ENCODE data around the gene TECR. TPM values are rescaled to one million over a fixed set of nuclear protein-coding genes. Genes with fewer than 3 reads are reported as not detected.

TECR gene
- total RNA-seq, 4 donors from 2014 or later: 4.6 to 68.2 (median 33.9) TPM

DNA sequence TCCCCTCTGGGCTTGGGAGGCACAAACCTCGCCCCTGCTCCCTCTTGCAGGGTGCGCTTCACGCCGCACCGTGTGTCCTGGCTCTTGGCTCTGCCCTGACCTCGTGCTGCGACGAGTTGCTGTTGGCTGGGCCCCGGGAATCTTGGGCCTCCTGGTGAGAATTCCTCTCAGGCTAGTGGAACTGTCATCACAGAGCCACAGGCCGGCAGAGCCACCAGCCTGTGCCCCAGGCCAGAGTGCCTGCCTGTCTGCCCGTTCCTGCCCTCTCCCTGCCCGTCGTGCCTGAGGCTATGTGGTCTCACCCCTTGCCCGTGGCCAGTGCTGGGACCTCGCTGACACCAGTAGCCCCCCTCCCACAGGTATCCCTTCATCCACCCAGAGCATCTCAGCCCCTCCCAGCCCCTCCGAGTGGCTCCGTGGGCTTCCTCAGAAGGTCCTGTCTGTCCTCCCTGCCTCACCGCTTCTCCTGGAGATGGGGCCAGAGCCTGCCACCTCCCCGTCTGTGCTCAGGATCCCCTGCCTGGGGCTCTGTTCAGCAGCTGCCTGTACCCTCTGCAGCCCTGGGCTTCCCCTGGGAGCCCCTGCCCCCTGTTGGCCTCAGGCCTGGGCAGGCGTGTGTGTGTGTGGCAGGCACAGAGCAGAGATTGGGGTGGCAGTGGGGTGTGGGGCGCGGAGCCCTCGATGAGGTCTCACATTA, 29.1 kb downstream of the TECR start:
- Histone ChIP-seq H3K4me3 (no peak overlapping the region), H3K27me3 (no peaks in the 10 kb centered on the region), H3K36me3 (no peaks in the 10 kb centered on the region), H3K27ac (no peak overlapping the region), H3K9me3 (no peaks in the 10 kb centered on the region), H3K4me1 (peaks cover 0 to 11% of the 10 kb centered on the region in 2 donors)
- no peak for TF ChIP-seq POLR2A (IDR thresholded peaks at IDR 0.05)
- TF ChIP-seq, protein P1, sequence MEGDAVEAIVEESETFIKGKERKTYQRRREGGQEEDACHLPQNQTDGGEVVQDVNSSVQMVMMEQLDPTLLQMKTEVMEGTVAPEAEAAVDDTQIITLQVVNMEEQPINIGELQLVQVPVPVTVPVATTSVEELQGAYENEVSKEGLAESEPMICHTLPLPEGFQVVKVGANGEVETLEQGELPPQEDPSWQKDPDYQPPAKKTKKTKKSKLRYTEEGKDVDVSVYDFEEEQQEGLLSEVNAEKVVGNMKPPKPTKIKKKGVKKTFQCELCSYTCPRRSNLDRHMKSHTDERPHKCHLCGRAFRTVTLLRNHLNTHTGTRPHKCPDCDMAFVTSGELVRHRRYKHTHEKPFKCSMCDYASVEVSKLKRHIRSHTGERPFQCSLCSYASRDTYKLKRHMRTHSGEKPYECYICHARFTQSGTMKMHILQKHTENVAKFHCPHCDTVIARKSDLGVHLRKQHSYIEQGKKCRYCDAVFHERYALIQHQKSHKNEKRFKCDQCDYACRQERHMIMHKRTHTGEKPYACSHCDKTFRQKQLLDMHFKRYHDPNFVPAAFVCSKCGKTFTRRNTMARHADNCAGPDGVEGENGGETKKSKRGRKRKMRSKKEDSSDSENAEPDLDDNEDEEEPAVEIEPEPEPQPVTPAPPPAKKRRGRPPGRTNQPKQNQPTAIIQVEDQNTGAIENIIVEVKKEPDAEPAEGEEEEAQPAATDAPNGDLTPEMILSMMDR (IDR thresholded peaks at IDR 0.05): no peak
- intact Hi-C loops (cut with DNase I; ENCODE audit: low total_unique reads): no loop called here
- DNase-seq: no peak

DNA sequence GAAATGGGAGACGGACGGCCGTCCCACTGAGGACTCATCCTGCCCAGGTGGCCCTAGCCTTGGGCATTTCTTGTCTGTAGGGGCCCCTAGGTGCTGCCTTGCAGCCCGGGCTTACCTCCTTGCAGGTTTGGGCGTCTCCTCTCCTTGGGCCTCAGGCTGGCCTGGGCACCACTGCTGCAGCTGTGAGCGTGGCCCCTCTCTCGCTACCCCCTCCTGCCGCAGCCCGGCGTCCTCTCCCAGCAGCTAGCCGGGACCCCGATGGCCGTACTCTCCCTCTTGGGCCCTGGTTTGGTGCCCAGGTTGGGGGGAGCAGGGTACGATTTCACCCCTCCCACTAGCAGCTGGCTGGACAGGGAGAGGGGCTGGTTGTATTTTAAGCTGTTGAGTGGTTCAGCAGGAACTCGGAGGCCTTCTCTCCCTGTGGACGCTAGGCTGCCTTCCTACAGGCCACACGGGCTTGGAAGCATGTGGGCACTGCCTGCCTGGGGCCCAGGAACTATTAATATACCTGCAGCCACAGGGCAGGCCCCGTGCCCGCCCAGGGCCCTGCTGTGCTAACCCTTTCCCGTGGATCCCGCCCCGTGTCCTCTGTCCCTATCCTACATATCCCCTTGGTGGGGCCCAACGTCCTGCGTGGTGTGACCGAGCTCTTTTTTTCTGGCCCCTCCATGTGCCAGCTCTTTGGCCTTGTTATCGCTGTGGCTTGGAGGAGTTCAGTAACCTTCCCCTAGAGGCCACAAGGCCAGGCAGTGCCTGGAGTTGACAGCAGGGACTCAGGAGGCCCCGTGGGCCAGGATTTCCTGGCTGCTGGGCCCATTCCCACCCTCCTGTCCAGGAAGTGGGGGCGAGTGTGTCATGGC, 30.8 kb downstream of the TECR start:
- Histone ChIP-seq H3K27ac (peak overlapping the region; percentile 39 to 60), H3K4me1 (peaks cover 0 to 11% of the 10 kb centered on the region in 2 donors), H3K4me3 (no peak overlapping the region), H3K9me3 (no peaks in the 10 kb centered on the region), H3K36me3 (no peaks in the 10 kb centered on the region), H3K27me3 (no peaks in the 10 kb centered on the region)
- intact Hi-C loops (cut with DNase I; ENCODE audit: low total_unique reads): no loop called here
- no peak for DNase-seq
- TF ChIP-seq, protein P1 (IDR thresholded peaks at IDR 0.05): no peak
- TF ChIP-seq POLR2A (IDR thresholded peaks at IDR 0.05): no peak

DNA sequence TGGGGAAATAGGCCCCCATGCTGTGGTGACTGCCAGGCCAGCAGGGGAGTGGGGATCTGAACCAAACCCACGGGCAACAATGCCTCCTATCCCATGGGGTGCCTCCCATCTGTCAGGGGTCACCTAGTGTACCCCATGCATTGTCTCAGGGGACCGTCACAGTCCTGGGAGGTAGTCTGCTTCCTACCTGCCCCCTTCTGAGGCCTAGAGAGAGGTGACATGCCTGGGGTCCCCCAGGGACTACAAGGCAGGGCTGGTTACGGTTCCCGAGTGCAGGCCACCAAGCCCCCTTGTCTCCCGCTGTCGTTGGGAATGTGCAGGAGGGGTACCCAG, 31.3 kb downstream of the TECR start:
- Histone ChIP-seq H3K4me1 (peaks cover 0 to 11% of the 10 kb centered on the region in 2 donors), H3K9me3 (no peaks in the 10 kb centered on the region), H3K4me3 (no peak overlapping the region), H3K27me3 (no peaks in the 10 kb centered on the region), H3K27ac (peak overlapping the region; percentile 39 to 60), H3K36me3 (no peaks in the 10 kb centered on the region)
- no peak for TF ChIP-seq POLR2A (IDR thresholded peaks at IDR 0.05)
- TF ChIP-seq, protein P1 (IDR thresholded peaks at IDR 0.05): no peak
- intact Hi-C loops (cut with DNase I; ENCODE audit: low total_unique reads): no loop called here
- no peak for DNase-seq

DNA sequence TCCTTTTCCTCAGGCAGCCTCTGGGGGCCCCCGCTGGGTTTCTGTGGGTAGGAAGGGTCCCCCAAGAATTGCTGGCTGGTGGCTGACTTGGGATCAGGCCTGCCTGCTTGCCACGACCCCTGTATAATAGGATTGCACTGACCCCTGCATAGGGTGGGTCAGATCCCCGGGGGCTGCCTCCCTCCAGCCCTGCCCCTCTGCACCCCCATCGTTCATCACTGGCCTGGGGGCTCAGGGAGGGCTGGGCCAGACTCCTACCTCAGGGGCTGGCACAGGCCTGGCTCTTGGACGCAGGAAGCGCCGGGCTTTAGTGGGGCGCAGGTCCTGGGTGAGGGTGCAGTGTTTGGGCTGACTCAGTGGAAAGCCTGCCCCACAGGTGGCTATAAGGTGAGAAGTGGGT, 31.9 kb downstream of the TECR start:
- TF ChIP-seq, protein P1 (IDR thresholded peaks at IDR 0.05): no peak
- no peak for TF ChIP-seq POLR2A (IDR thresholded peaks at IDR 0.05)
- peaks cover 0 to 8% of the 10 kb centered on the region in 2 donors for H3K4me1 ChIP-seq
- intact Hi-C loops (cut with DNase I; ENCODE audit: low total_unique reads): no loop called here
- H3K36me3 ChIP-seq: no peaks in the 10 kb centered on the region
- H3K27ac ChIP-seq: peak overlapping the region; percentile 39 to 60
- no peaks in the 10 kb centered on the region for H3K9me3 ChIP-seq
- no peak for DNase-seq
- no peak overlapping the region for H3K4me3 ChIP-seq
- H3K27me3 ChIP-seq: no peaks in the 10 kb centered on the region

DNA sequence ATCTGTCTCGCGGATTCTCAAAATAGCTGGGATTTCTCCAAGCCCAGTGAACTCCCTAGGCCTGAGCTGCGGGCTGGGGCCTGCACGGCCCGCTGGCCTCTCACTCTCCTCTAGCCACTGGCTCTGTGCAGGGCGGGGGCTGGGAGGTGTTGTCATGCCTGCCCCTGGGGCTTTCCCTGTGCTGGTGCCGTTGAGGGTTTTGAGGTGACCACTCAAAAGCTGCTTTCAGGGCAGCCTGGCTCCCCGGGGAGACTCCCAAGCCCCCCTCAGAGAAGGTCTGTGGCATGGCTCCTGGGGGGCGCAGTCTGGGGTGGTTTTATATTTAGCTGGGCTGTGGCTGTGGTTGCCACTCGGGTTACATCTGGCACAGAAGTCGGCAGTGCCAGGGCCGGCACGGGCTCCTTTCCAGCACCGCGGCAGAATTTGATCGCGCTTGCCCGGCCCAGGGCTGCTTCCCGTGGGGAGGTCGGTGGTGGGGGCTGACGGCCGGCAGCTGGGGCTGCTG, 32.5 kb downstream of the TECR start:
- no peak for DNase-seq

More for the DNA sequence above, 32.5 kb downstream of the TECR start:
- intact Hi-C loops (cut with DNase I; ENCODE audit: low total_unique reads): no loop called here
- H3K4me3 ChIP-seq: no peak overlapping the region
- H3K27ac ChIP-seq: peak overlapping the region; percentile 39 to 60
- H3K27me3 ChIP-seq: no peaks in the 10 kb centered on the region
- no peaks in the 10 kb centered on the region for H3K36me3 ChIP-seq
- H3K9me3 ChIP-seq: no peaks in the 10 kb centered on the region
- H3K4me1 ChIP-seq: peaks cover 0 to 1% of the 10 kb centered on the region in 2 donors
- TF ChIP-seq, protein P1 (IDR thresholded peaks at IDR 0.05): no peak
- no peak for TF ChIP-seq POLR2A (IDR thresholded peaks at IDR 0.05)

Measured in uterus (tissue), 4 donors.